Activated CD4-positive, alpha-beta T cell treated with anti-CD3 and anti-CD28 coated beads for 4 hours (primary cell): ENCODE measurements around the gene ULK4.
"Not testable (repeated sequence)": the region's sequence is repeated elsewhere in the genome, so short reads cannot be mapped to it uniquely, and the experiment has no call there.

Experiments
- DNase-seq, 2 donors: peaks; one replicate each; pipeline ENCODE4 v3.0.0-alpha.2; 2020

ULK4 gene

DNA sequence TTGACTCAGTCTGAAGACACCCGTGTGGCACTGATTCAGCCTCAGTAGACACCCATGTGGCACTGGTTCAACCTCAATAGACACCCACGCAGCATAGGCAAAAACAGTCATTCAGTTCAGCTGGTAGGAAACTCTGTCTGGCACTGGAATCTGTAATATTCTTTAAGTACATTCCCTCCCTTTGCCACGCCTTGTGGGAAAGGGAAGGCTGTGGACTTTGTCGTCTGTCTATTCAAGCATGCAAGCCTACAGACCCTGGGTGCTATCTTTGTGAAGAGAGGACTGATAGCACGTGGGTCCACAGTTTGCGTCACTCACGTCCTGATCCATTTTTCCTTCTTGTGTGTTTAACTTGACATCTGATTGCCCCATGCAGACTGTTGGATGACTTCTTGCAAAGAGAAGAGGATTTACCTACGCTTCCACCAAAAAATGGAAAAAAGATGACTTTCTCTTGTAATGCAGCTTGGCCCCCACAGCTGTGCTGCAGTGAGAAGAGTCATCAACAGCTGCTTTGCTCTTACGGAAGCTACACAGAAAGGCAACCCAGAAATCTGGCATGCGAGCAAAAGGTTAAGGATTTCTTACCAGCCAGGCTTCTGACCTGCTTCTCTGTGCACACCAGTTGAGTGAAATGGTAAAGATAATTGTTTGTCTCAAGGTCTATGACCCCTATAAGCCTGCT, 278.1 kb downstream of the ULK4 start:
- DNase-seq: no peak

DNA sequence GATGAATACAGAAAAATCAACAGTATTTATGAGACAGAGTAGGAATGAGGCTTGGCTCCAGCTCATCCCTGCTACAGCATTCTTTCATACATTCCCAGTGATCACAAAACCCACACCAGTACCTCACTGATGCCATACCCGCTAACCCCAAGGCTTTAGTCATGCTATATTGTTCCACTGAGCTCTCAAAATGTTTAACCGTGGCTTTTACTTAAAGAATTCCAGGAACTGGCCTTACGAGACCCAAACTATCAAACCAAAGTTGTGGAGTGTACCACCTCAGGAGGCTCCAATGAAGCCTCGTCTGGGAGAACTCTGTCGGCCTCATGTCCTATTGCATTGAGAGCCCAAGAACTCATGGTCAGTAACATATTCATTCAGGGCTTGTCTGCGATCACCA, 278.9 kb downstream of the ULK4 start:
- no peak for DNase-seq

- no peak for DNase-seq
Observed at GRCh38 chr3:41682382-41682781, 279.5 kb downstream of the ULK4 start.

- DNase-seq: no peak
Observed at GRCh38 chr3:41681479-41681878, 280.4 kb downstream of the ULK4 start.

DNA sequence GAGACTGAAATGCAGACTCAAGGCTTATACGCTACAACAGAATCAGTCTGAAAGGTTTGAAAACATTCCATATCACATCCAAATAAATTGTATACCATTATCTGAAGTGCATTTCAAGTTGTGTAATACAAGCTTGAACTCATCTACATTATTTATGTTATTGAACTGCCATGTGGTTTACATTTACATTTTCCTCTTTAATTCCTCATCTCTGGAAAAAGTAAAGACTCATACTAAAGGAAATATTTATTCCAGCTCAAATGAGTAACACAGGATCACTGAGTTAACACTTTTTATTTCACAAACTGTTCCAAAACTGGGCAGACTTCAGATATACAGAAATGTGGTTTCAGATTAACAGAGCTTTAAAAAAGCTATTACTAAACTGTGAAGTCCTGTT, 282.5 kb downstream of the ULK4 start:
- DNase-seq: no peak

- DNase-seq: not testable (repeated sequence)
Observed at GRCh38 chr3:41675102-41675501, 286.8 kb downstream of the ULK4 start.

DNA sequence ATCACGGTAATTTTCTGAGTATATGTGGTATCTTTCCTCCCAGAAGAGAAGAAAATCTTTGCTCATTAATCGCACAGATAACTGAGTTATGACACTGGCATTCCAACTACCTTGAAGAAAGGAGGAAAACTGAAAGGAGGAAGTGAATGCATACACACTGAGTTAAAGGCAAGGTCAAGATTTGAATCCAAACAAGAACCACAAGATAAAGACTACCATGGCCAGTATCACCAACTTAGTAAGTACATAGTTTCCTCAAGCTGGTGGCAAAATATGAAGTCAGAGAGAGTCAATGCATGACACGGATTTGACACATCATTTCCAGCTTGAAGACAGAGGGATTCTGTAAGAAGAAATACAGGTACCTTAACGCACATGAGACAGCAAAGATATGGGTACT, 287.5 kb downstream of the ULK4 start:
- DNase-seq: no peak

DNA sequence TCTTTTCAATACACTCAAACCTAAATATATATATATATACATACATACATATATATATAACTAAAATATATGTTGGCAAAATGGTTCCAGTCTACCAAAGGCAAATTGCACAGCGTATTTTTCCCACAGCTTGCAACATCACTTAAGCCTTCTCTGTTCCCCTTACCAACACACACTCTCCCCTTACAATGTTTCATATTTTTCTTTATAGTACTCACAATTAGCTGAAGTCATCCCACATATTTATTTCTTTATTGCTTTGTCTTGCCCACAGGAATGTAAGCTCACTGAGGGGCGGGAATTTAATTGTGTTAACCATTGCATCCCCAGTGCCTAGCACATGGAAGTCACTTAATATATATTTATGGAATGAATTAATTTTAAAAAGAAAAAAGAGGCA, 288.3 kb downstream of the ULK4 start:
- DNase-seq: no peak

DNA sequence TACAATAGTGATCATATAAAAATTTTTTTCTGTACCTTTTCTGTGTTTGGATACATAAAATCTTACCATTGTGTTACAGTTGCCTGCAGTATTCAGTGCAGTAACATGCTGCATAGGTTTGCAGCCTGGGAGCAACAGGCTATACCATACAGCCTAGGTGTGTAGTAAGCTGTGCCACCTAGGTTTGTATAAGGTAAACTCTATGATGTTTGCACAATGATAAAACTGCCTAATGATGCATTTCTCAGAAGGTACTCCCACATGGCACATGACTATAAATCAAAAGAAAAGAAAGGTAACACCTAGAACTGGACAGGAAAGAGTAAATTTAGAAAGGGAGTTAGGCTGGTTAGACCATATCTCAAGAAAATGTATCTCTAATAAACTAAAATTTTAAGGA, 293.5 kb downstream of the ULK4 start:
- no peak for DNase-seq

- no peak for DNase-seq
Observed at GRCh38 chr3:41662288-41662687, 299.6 kb downstream of the ULK4 start.

GRCh38 chr3:41661796-41662195, 300.1 kb downstream of the ULK4 start:
- DNase-seq: no peak

DNA sequence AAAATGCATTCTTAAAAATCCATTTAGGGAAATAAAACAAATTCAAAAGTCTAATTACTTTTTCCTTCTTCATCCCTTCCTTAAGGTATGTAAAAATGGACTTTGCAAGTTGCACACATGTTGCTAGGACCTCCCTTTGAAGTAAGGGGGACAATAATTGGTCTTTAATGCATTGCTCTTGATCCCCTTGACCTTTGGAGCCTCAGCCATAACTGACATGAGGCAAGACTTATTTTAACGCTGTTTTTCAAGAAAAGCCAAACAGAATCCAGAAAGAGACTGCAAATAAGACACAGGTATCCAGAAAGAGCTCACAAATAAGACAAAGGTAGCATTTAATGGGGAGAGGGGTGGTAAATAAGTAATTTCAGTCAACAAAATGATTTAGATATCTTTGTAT, 301.4 kb downstream of the ULK4 start:
- DNase-seq: no peak

DNA sequence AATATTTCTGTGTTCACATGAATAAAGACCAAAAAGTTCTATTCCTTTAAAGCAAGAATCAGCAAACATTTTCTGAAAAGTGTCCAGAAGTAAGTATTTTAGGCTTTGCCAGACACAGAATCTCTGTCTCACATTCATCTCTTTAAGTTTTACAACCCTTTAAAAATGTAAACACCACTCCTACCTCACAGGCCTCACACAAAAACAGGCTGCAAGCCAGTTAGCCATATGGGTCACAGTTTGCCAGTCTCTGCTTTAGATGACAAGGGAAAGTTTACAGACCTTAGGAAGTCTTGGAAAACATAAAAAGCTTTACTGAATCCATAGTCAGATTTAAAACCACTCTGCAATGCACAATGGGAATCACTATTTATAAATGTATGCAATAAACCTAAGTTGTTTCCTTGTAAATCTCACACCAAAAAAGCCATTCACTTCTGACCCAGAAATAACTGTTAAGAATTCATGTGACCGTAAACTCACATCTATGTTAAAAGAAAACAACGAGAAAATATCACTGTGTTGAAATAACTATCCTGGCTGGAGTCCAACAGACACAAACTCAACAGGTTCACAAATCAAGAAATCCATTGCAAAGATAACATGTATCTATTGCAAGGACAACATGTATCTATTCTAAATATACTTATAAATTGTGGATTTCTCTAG, 308.2 kb downstream of the ULK4 start:
- DNase-seq: no peak

- DNase-seq: no peak
Observed at GRCh38 chr3:41652931-41653330, 309.0 kb downstream of the ULK4 start.

DNA sequence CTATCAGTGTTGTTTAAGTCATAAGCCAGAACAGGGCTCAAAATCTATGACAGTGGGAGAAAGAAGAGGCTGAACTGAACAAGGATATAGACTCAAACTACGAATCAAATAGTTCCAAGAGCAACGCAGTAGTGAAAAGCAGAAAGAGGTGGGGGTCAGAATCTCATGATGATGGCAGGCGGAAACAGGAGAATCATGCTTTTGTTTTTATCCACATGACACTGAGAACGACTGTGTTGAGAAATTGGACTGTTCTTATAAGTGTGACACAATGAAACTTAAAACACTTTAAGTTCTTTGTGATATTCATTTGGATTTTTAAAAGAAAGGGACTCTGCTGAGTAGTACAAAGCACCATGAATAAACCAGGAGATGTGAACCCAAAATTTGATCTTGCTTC, 309.4 kb downstream of the ULK4 start:
- no peak for DNase-seq

- DNase-seq: no peak
Observed at GRCh38 chr3:41651718-41652117, 310.2 kb downstream of the ULK4 start.

DNA sequence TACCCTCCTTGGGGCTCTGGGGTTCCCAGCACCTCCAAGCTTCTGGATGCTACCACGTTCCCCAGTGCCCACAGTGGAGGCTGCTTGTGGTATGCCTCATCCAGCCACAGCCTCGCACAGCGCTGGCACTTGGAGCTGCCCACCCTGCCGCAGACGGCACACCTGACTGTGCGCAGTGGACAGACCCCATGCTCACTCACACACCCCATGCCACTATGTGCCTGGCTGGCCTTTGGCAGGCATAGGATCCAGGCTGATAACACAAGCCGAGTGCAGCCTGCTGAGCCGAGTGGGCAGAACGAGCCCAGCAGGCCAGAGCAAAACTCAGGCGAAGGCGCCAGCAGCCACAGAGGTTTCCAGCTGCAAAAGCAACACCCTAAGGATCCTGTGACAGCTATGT, 311.5 kb downstream of the ULK4 start:
- DNase-seq: no peak

- DNase-seq: no peak
Observed at GRCh38 chr3:41649129-41649739, 312.7 kb downstream of the ULK4 start.

DNA sequence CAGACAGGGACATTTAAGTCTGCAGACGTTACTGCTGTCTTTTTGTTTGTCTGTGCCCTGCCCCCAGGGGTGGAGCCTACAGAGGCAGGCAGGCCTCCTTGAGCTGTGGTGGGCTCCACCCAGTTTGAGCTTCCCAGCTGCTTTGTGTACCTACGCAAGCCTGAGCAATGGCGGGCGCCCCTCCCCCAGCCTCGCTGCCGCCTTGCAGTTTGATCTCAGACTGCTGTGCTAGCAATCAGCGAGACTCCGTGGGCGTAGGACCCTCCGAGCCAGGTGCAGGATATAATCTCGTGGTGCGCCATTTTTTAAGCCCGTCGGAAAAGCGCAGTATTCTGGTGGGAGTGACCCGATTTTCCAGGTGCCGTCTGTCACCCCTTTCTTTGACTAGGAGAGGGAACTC, 314.2 kb downstream of the ULK4 start:
- DNase-seq: not testable (repeated sequence)

DNA sequence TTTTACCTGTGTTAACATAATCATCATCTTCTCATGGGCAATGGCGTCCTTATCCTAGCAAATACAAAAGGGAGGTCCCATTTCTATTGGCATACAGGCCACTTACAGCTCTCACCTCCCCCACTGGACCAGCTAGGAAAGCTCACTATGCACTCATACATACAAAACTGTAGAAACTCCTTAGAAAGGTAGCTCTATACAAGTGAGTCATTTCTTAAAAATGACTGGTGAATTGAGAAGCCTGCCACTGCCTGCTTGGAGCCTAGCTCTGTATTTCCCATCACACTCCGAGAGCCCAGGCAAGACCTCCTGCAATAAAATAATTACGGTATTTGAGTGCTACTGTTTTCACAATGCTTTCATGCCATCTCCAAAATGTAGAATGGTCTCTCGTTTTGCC, 321.8 kb downstream of the ULK4 start:
- no peak for DNase-seq

DNA sequence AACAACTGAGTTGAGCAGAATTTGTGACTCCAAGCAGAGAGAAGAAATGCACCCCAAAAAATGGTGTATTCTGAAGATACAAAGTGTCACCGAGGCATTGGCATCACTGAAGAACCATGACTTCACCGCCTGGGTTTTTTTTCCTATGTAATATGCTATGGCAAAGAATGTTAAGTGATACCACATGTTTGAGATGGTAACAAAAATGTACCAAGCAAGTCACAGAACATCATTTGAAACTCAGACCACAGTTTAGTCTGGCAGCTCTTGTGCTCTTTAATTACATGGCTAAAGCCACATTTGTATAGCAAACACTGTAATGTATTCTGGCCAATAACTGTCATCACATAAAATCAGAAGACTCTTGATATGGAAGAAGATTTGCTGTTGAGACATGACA, 323.5 kb downstream of the ULK4 start:
- DNase-seq: no peak

- DNase-seq: no peak
Observed at GRCh38 chr3:41632700-41633099, 329.2 kb downstream of the ULK4 start.

DNA sequence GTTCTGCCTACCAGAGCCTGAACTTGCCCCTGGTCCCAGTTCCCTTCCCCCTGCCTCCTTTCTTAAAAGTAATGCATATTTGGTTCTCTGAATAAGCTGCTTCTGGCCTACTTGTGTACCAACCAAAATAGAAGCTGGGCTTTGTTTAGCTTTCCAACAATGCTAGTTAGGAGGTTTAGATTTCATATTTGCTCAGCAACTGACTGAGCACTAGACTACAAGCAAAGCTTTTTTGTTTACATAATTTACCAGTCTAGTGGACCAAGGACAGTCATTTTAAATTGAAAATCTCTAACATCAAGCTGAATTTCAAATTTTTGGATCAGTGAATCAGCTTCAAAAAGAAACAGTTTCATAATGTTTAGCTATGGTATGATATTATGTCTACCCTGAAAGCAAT, 331.2 kb downstream of the ULK4 start:
- no peak for DNase-seq

DNA sequence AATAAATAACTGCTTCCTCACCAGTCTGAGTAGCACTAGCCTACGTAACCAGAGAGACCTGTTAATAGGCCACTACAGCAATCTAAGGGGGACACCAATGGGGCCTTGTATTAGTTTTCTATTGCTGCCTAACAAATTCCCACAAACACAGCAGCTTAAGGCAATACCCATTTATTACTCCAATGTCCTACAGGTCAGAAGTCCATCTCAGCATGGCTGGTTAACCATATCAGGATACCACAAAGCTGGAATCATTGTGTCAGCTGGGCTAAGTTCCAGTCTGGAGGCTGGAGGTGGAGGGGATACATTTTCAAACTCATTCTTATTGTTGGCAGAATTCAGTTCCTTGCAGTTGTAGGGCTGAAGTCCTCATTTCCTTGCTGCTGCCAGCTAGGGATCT, 331.9 kb downstream of the ULK4 start:
- DNase-seq: no peak

GRCh38 chr3:41629072-41629471, 332.8 kb downstream of the ULK4 start:
- DNase-seq: no peak
